ENCODE results near the gene PLA2G6. TPM values are rescaled to one million over a fixed set of nuclear protein-coding genes. Genes with fewer than 3 reads are reported as not detected.
"Not testable (repeated sequence)": the region's sequence is repeated elsewhere in the genome, so short reads cannot be mapped to it uniquely, and the experiment has no call there.

PLA2G6 gene
- total and polyA plus RNA-seq, 4 donors = 8.8 to 74.1 (median 25.4) TPM

- no peak overlapping the region for H3K4me3 ChIP-seq (ENCODE audit: low read length in 2 of 2)
- ATAC-seq (ENCODE audit: low FRiP score) = no peak
- H3K36me3 ChIP-seq (ENCODE audit: control insufficient read depth in 1 of 2, insufficient read depth in 2 of 2, low read length in 1 of 2) = no peaks in the 10 kb centered on the region
- no peaks in the 10 kb centered on the region for H3K9me3 ChIP-seq (ENCODE audit: control insufficient read depth, low read length)
- intact Hi-C loops (cut with DNase I) = no loop called here
- no peaks in the 10 kb centered on the region for H3K4me1 ChIP-seq (ENCODE audit: control insufficient read depth in 1 of 2, insufficient read depth in 2 of 2, low read length in 2 of 2)
- no peaks in the 10 kb centered on the region for H3K27me3 ChIP-seq (ENCODE audit: control insufficient read depth in 1 of 2, insufficient read depth in 2 of 2, low read length in 1 of 2)
- H3K27ac ChIP-seq (ENCODE audit: low read depth in 1 of 2, low read length in 2 of 2) = no peak overlapping the region
- peak in 1 of 2 donors; percentile 55 for DNase-seq
- 43% methylated on average over 4 of the region's 4 CpGs for WGBS, 2 donors
Observed at GRCh38 chr22:38153821-38154562, 27.6 kb downstream of the PLA2G6 start.

- Histone ChIP-seq H3K36me3 (ENCODE audit: control insufficient read depth in 1 of 2, insufficient read depth in 2 of 2, low read length in 1 of 2) (no peaks in the 10 kb centered on the region), H3K9me3 (ENCODE audit: control insufficient read depth, low read length) (no peaks in the 10 kb centered on the region), H3K4me3 (ENCODE audit: low read length in 2 of 2) (no peak overlapping the region), H3K27ac (ENCODE audit: low read depth in 1 of 2, low read length in 2 of 2) (no peak overlapping the region), H3K27me3 (ENCODE audit: control insufficient read depth in 1 of 2, insufficient read depth in 2 of 2, low read length in 1 of 2) (no peaks in the 10 kb centered on the region), H3K4me1 (ENCODE audit: control insufficient read depth in 1 of 2, insufficient read depth in 2 of 2, low read length in 2 of 2) (no peaks in the 10 kb centered on the region)
- 92 to 96% methylated on average over 8 of the region's 8 CpGs for WGBS, 2 donors
- DNase-seq (no peak), ATAC-seq (ENCODE audit: low FRiP score) (no peak)
- intact Hi-C loops (cut with DNase I) = no loop called here
Observed at GRCh38 chr22:38151126-38151500, 30.5 kb downstream of the PLA2G6 start.

- Histone ChIP-seq H3K4me1 (ENCODE audit: control insufficient read depth in 1 of 2, insufficient read depth in 2 of 2, low read length in 2 of 2) (no peaks in the 10 kb centered on the region), H3K9me3 (ENCODE audit: control insufficient read depth, low read length) (no peaks in the 10 kb centered on the region), H3K27ac (ENCODE audit: low read depth in 1 of 2, low read length in 2 of 2) (no peak overlapping the region), H3K4me3 (ENCODE audit: low read length in 2 of 2) (no peak overlapping the region), H3K36me3 (ENCODE audit: control insufficient read depth in 1 of 2, insufficient read depth in 2 of 2, low read length in 1 of 2) (no peaks in the 10 kb centered on the region), H3K27me3 (ENCODE audit: control insufficient read depth in 1 of 2, insufficient read depth in 2 of 2, low read length in 1 of 2) (no peaks in the 10 kb centered on the region)
- 91 to 92% methylated on average over 5 of the region's 5 CpGs for WGBS, 2 donors
- intact Hi-C loops (cut with DNase I) = no loop called here
- no peak for ATAC-seq (ENCODE audit: low FRiP score)
- peak in 1 of 2 donors; percentile 14 for DNase-seq
Observed at GRCh38 chr22:38148245-38148644, 33.4 kb downstream of the PLA2G6 start.

GRCh38 chr22:38146166-38146565 is 35.5 kb downstream of the PLA2G6 start:
- 85 to 91% methylated on average over 3 of the region's 3 CpGs for WGBS, 2 donors

DNA sequence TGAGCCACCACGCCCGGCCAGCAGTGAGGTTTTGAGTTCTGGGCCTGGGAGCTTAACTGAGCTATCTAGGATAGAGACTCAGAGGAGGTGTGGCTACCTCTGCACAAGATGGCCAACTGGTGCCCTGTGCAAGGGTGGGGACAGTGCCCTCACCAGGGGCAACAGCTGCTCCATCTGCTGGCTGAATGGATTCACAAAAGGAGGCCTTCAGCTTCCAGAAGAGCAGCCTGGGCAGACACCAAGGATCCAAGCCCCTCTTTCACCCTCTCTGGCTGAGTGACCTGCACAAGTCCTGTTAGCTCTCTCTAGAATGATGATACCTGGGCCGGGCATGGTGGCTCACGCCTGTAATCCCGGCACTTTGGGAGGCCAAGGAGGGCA is 37.6 kb downstream of the PLA2G6 start:
- WGBS, 2 donors = 95 to 97% methylated on average over 5 of the region's 5 CpGs
- peak in 1 of 2 donors; percentile 65 for DNase-seq
- Histone ChIP-seq H3K27me3 (ENCODE audit: control insufficient read depth in 1 of 2, insufficient read depth in 2 of 2, low read length in 1 of 2) (no peaks in the 10 kb centered on the region), H3K27ac (ENCODE audit: low read depth in 1 of 2, low read length in 2 of 2) (no peak overlapping the region), H3K4me3 (ENCODE audit: low read length in 2 of 2) (no peak overlapping the region), H3K9me3 (ENCODE audit: control insufficient read depth, low read length) (no peaks in the 10 kb centered on the region), H3K36me3 (ENCODE audit: control insufficient read depth in 1 of 2, insufficient read depth in 2 of 2, low read length in 1 of 2) (no peaks in the 10 kb centered on the region), H3K4me1 (ENCODE audit: control insufficient read depth in 1 of 2, insufficient read depth in 2 of 2, low read length in 2 of 2) (no peaks in the 10 kb centered on the region)
- ATAC-seq (ENCODE audit: low FRiP score) = no peak
- intact Hi-C loops (cut with DNase I) = no loop called here

More at GRCh38 chr22:38146166-38146565, 35.5 kb downstream of the PLA2G6 start:
- H3K4me1 ChIP-seq (ENCODE audit: control insufficient read depth in 1 of 2, insufficient read depth in 2 of 2, low read length in 2 of 2); H3K36me3 ChIP-seq (ENCODE audit: control insufficient read depth in 1 of 2, insufficient read depth in 2 of 2, low read length in 1 of 2); H3K9me3 ChIP-seq (ENCODE audit: control insufficient read depth, low read length); H3K27ac ChIP-seq (ENCODE audit: low read depth in 1 of 2, low read length in 2 of 2); H3K4me3 ChIP-seq (ENCODE audit: low read length in 2 of 2); intact Hi-C loops (cut with DNase I); ATAC-seq (ENCODE audit: low FRiP score); H3K27me3 ChIP-seq (ENCODE audit: control insufficient read depth in 1 of 2, insufficient read depth in 2 of 2, low read length in 1 of 2): not testable (repeated sequence)
- DNase-seq = peak in 1 of 2 donors; percentile 6

- peak in 1 of 2 donors; percentile 37 for DNase-seq
- H3K36me3 ChIP-seq (ENCODE audit: control insufficient read depth in 1 of 2, insufficient read depth in 2 of 2, low read length in 1 of 2) = no peaks in the 10 kb centered on the region
Observed at GRCh38 chr22:38142606-38143005, 39.0 kb downstream of the PLA2G6 start.

DNA sequence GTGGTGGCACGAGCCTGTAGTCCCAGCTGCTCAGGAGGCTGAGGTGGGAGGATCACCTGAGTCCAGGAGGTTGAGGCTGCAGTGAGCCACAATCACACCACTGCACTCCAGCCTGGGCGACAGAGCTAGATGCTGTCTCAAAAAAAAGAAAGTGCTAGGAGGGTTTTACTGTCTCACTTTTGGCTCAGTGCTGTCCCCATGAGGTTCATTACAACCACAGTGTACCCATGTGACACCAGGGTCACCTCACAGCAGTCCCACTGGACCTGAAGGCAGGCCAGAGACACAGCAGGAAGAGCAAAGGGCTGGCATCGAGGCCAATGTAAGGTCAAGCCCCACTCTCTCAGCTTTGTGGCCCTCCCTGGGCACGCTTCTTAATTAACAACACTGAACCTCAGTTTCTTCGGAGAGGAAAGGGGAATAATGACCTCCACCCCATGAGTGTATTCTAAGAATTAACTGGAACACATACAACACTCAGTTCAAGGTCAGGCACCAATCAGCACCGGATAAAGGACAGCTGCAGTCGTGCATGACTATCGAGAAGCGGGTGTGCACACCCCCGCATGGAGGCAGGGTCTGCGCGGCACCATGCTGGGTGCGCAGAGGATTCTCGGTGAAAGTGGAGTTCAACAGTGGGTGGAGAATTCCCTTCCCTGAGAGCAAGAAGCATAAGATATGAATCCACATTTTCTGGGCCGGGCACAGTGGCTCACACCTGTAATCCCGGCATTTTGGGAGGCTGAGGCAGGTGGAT is 40.2 kb downstream of the PLA2G6 start:
- DNase-seq (peak in 1 of 2 donors; percentile 53), ATAC-seq (ENCODE audit: low FRiP score) (no peak)
- Histone ChIP-seq H3K27ac (ENCODE audit: low read depth in 1 of 2, low read length in 2 of 2) (no peak overlapping the region), H3K36me3 (ENCODE audit: control insufficient read depth in 1 of 2, insufficient read depth in 2 of 2, low read length in 1 of 2) (no peaks in the 10 kb centered on the region), H3K4me1 (ENCODE audit: control insufficient read depth in 1 of 2, insufficient read depth in 2 of 2, low read length in 2 of 2) (no peaks in the 10 kb centered on the region), H3K9me3 (ENCODE audit: control insufficient read depth, low read length) (no peaks in the 10 kb centered on the region), H3K4me3 (ENCODE audit: low read length in 2 of 2) (no peak overlapping the region), H3K27me3 (ENCODE audit: control insufficient read depth in 1 of 2, insufficient read depth in 2 of 2, low read length in 1 of 2) (no peaks in the 10 kb centered on the region)
- 95 to 96% methylated on average over 16 of the region's 16 CpGs for WGBS, 2 donors
- intact Hi-C loops (cut with DNase I) = no loop called here

More at GRCh38 chr22:38142606-38143005, 39.0 kb downstream of the PLA2G6 start:
- H3K9me3 ChIP-seq (ENCODE audit: control insufficient read depth, low read length) = no peaks in the 10 kb centered on the region
- H3K27me3 ChIP-seq (ENCODE audit: control insufficient read depth in 1 of 2, insufficient read depth in 2 of 2, low read length in 1 of 2) = no peaks in the 10 kb centered on the region
- no peak for ATAC-seq (ENCODE audit: low FRiP score)
- WGBS, 2 donors = 91 to 94% methylated on average over 5 of the region's 5 CpGs
- H3K4me1 ChIP-seq (ENCODE audit: control insufficient read depth in 1 of 2, insufficient read depth in 2 of 2, low read length in 2 of 2) = no peaks in the 10 kb centered on the region
- intact Hi-C loops (cut with DNase I) = no loop called here
- H3K27ac ChIP-seq (ENCODE audit: low read depth in 1 of 2, low read length in 2 of 2) = no peak overlapping the region
- H3K4me3 ChIP-seq (ENCODE audit: low read length in 2 of 2) = no peak overlapping the region

- ATAC-seq (ENCODE audit: low FRiP score) (no peak), DNase-seq (peak in 1 of 2 donors; percentile 37)
- 96 to 97% methylated on average over 11 of the region's 11 CpGs for WGBS, 2 donors
- Histone ChIP-seq H3K4me3 (ENCODE audit: low read length in 2 of 2) (no peak overlapping the region), H3K36me3 (ENCODE audit: control insufficient read depth in 1 of 2, insufficient read depth in 2 of 2, low read length in 1 of 2) (no peaks in the 10 kb centered on the region), H3K4me1 (ENCODE audit: control insufficient read depth in 1 of 2, insufficient read depth in 2 of 2, low read length in 2 of 2) (no peaks in the 10 kb centered on the region), H3K27me3 (ENCODE audit: control insufficient read depth in 1 of 2, insufficient read depth in 2 of 2, low read length in 1 of 2) (no peaks in the 10 kb centered on the region), H3K9me3 (ENCODE audit: control insufficient read depth, low read length) (no peaks in the 10 kb centered on the region), H3K27ac (ENCODE audit: low read depth in 1 of 2, low read length in 2 of 2) (no peak overlapping the region)
- intact Hi-C loops (cut with DNase I) = no loop called here
Observed at GRCh38 chr22:38139901-38140300, 41.7 kb downstream of the PLA2G6 start.

DNA sequence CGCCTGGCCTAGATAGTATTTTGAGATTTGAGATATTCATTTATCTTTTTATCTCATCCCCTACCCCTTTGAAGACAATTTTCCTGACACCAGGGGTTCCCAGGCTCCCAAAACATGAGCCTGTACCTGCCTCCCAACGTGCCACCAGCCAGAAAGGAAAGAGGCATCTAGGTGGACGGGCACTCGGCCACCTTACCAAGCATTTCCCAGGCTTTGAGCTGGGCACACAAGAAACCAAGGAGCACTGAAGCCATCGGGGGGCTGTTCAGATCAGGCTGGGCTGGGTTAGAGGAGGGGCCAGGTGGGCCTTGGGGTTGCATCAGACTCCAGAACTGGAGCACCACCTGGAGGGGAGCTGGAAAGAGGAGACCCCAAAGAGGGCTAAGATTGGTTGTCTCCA is 42.7 kb downstream of the PLA2G6 start:
- ATAC-seq (ENCODE audit: low FRiP score) (no peak), DNase-seq (peak in 1 of 2 donors; percentile 41)
- Histone ChIP-seq H3K27me3 (ENCODE audit: control insufficient read depth in 1 of 2, insufficient read depth in 2 of 2, low read length in 1 of 2) (no peaks in the 10 kb centered on the region), H3K4me3 (ENCODE audit: low read length in 2 of 2) (no peak overlapping the region), H3K9me3 (ENCODE audit: control insufficient read depth, low read length) (no peaks in the 10 kb centered on the region), H3K27ac (ENCODE audit: low read depth in 1 of 2, low read length in 2 of 2) (no peak overlapping the region), H3K4me1 (ENCODE audit: control insufficient read depth in 1 of 2, insufficient read depth in 2 of 2, low read length in 2 of 2) (no peaks in the 10 kb centered on the region), H3K36me3 (ENCODE audit: control insufficient read depth in 1 of 2, insufficient read depth in 2 of 2, low read length in 1 of 2) (no peaks in the 10 kb centered on the region)
- intact Hi-C loops (cut with DNase I) = no loop called here
- 84 to 85% methylated on average over 5 of the region's 5 CpGs for WGBS, 2 donors

Measured in aorta (tissue), 5 donors.